ENCODE results near the gene CRYBA4. TPM values are rescaled to one million over a fixed set of nuclear protein-coding genes. Genes with fewer than 3 reads are reported as not detected.

CRYBA4 gene
- total and polyA plus RNA-seq, 4 donors: not detected

- TF ChIP-seq GABPA (IDR thresholded peaks at IDR 0.05 in 1 of 2, conservative IDR thresholded peaks at IDR 0.05 in 1 of 2) (no peak), YY1 (IDR thresholded peaks at IDR 0.05) (no peak), SP1 (IDR thresholded peaks at IDR 0.05) (no peak), FOXA2 (IDR thresholded peaks at IDR 0.05) (no peak), MAX (IDR thresholded peaks at IDR 0.05) (no peak), ZBTB33 (IDR thresholded peaks at IDR 0.05) (no peak)
- no peaks in the 10 kb centered on the region for H3K36me3 ChIP-seq (ENCODE audit: control insufficient read depth in 4 of 4, insufficient read depth in 3 of 4, low read depth in 1 of 4, low read length in 3 of 4)
- H3K27ac ChIP-seq (ENCODE audit: low read depth in 1 of 2, low read length in 2 of 2): no peak overlapping the region
- H3K27me3 ChIP-seq (ENCODE audit: control insufficient read depth in 4 of 4, insufficient read depth in 4 of 4, low read length in 3 of 4): no peaks in the 10 kb centered on the region
- WGBS: 94% methylated on average over 12 of the region's 12 CpGs
- DNase-seq (ENCODE audit: low spot score): no peak
- H3K4me3 ChIP-seq (ENCODE audit: low read depth in 1 of 3, low read length in 3 of 3): no peak overlapping the region
- no peak overlapping the region for H3K9ac ChIP-seq (ENCODE audit: low read depth in 1 of 2, low read length in 2 of 2)
- H3K9me3 ChIP-seq (ENCODE audit: control insufficient read depth in 4 of 4, low read length in 3 of 4): no peaks in the 10 kb centered on the region
- peaks cover 0 to 4% (median 2%) of the 10 kb centered on the region in 4 donors for H3K4me1 ChIP-seq (ENCODE audit: control insufficient read depth in 4 of 4, insufficient read depth in 4 of 4, low read length in 3 of 4)
These were observed 20.0 kb upstream of the CRYBA4 start for GRCh38 chr22:26601726-26602125.

GRCh38 chr22:26602127-26602526 lies 19.6 kb upstream of the CRYBA4 start:
- no peaks in the 10 kb centered on the region for H3K27me3 ChIP-seq (ENCODE audit: control insufficient read depth in 4 of 4, insufficient read depth in 4 of 4, low read length in 3 of 4)
- no peaks in the 10 kb centered on the region for H3K9me3 ChIP-seq (ENCODE audit: control insufficient read depth in 4 of 4, low read length in 3 of 4)
- WGBS: 86% methylated on average over 4 of the region's 4 CpGs
- DNase-seq (ENCODE audit: low spot score): no peak
- H3K9ac ChIP-seq (ENCODE audit: low read depth in 1 of 2, low read length in 2 of 2): no peak overlapping the region
- no peak overlapping the region for H3K4me3 ChIP-seq (ENCODE audit: low read depth in 1 of 3, low read length in 3 of 3)
- no peak overlapping the region for H3K27ac ChIP-seq (ENCODE audit: low read depth in 1 of 2, low read length in 2 of 2)
- no peaks in the 10 kb centered on the region for H3K36me3 ChIP-seq (ENCODE audit: control insufficient read depth in 4 of 4, insufficient read depth in 3 of 4, low read depth in 1 of 4, low read length in 3 of 4)
- TF ChIP-seq TAF1 (conservative IDR thresholded peaks at IDR 0.05) (no peak), HNF4G (IDR thresholded peaks at IDR 0.05) (no peak), ATF3 (IDR thresholded peaks at IDR 0.05) (no peak), GABPA (IDR thresholded peaks at IDR 0.05 in 1 of 2, conservative IDR thresholded peaks at IDR 0.05 in 1 of 2) (no peak), HNF4A (conservative IDR thresholded peaks at IDR 0.05) (no peak), SP1 (IDR thresholded peaks at IDR 0.05) (no peak), FOXA1 (IDR thresholded peaks at IDR 0.05) (no peak), MAX (IDR thresholded peaks at IDR 0.05) (no peak), REST (IDR thresholded peaks at IDR 0.05) (no peak), ZBTB33 (IDR thresholded peaks at IDR 0.05) (no peak), RAD21 (IDR thresholded peaks at IDR 0.05) (no peak), NR2F2 (IDR thresholded peaks at IDR 0.05) (no peak), EGR1 (IDR thresholded peaks at IDR 0.05; ENCODE audit: low read depth in 2 of 2) (no peak), FOXA2 (IDR thresholded peaks at IDR 0.05) (no peak), YY1 (IDR thresholded peaks at IDR 0.05) (no peak), RXRA (IDR thresholded peaks at IDR 0.05) (no peak)
- H3K4me1 ChIP-seq (ENCODE audit: control insufficient read depth in 4 of 4, insufficient read depth in 4 of 4, low read length in 3 of 4): peaks cover 0 to 4% (median 2%) of the 10 kb centered on the region in 4 donors

Measured in liver (tissue), 9 donors.